ENCODE results near the gene LDB3. TPM values are rescaled to one million over a fixed set of nuclear protein-coding genes. Genes with fewer than 3 reads are reported as not detected.

Gene LDB3
- total and polyA plus RNA-seq, 9 of the 15 experiments (the other 6 are each of a cell fraction or from before 2014, with no cell fraction given), result 0.03 TPM; not detected in 8

- TF ChIP-seq, protein P1, sequence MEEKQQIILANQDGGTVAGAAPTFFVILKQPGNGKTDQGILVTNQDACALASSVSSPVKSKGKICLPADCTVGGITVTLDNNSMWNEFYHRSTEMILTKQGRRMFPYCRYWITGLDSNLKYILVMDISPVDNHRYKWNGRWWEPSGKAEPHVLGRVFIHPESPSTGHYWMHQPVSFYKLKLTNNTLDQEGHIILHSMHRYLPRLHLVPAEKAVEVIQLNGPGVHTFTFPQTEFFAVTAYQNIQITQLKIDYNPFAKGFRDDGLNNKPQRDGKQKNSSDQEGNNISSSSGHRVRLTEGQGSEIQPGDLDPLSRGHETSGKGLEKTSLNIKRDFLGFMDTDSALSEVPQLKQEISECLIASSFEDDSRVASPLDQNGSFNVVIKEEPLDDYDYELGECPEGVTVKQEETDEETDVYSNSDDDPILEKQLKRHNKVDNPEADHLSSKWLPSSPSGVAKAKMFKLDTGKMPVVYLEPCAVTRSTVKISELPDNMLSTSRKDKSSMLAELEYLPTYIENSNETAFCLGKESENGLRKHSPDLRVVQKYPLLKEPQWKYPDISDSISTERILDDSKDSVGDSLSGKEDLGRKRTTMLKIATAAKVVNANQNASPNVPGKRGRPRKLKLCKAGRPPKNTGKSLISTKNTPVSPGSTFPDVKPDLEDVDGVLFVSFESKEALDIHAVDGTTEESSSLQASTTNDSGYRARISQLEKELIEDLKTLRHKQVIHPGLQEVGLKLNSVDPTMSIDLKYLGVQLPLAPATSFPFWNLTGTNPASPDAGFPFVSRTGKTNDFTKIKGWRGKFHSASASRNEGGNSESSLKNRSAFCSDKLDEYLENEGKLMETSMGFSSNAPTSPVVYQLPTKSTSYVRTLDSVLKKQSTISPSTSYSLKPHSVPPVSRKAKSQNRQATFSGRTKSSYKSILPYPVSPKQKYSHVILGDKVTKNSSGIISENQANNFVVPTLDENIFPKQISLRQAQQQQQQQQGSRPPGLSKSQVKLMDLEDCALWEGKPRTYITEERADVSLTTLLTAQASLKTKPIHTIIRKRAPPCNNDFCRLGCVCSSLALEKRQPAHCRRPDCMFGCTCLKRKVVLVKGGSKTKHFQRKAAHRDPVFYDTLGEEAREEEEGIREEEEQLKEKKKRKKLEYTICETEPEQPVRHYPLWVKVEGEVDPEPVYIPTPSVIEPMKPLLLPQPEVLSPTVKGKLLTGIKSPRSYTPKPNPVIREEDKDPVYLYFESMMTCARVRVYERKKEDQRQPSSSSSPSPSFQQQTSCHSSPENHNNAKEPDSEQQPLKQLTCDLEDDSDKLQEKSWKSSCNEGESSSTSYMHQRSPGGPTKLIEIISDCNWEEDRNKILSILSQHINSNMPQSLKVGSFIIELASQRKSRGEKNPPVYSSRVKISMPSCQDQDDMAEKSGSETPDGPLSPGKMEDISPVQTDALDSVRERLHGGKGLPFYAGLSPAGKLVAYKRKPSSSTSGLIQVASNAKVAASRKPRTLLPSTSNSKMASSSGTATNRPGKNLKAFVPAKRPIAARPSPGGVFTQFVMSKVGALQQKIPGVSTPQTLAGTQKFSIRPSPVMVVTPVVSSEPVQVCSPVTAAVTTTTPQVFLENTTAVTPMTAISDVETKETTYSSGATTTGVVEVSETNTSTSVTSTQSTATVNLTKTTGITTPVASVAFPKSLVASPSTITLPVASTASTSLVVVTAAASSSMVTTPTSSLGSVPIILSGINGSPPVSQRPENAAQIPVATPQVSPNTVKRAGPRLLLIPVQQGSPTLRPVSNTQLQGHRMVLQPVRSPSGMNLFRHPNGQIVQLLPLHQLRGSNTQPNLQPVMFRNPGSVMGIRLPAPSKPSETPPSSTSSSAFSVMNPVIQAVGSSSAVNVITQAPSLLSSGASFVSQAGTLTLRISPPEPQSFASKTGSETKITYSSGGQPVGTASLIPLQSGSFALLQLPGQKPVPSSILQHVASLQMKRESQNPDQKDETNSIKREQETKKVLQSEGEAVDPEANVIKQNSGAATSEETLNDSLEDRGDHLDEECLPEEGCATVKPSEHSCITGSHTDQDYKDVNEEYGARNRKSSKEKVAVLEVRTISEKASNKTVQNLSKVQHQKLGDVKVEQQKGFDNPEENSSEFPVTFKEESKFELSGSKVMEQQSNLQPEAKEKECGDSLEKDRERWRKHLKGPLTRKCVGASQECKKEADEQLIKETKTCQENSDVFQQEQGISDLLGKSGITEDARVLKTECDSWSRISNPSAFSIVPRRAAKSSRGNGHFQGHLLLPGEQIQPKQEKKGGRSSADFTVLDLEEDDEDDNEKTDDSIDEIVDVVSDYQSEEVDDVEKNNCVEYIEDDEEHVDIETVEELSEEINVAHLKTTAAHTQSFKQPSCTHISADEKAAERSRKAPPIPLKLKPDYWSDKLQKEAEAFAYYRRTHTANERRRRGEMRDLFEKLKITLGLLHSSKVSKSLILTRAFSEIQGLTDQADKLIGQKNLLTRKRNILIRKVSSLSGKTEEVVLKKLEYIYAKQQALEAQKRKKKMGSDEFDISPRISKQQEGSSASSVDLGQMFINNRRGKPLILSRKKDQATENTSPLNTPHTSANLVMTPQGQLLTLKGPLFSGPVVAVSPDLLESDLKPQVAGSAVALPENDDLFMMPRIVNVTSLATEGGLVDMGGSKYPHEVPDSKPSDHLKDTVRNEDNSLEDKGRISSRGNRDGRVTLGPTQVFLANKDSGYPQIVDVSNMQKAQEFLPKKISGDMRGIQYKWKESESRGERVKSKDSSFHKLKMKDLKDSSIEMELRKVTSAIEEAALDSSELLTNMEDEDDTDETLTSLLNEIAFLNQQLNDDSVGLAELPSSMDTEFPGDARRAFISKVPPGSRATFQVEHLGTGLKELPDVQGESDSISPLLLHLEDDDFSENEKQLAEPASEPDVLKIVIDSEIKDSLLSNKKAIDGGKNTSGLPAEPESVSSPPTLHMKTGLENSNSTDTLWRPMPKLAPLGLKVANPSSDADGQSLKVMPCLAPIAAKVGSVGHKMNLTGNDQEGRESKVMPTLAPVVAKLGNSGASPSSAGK (IDR thresholded peaks at IDR 0.05), result peak; percentile 20; the same call in 1 of the 2 replicates
- TF ChIP-seq MNT (conservative IDR thresholded peaks at IDR 0.05), result 0 out of 4 replicates have a peak, but pooled peaks of 1 of the 2 experiments have one; percentile 14
- TF ChIP-seq MLLT1 (IDR thresholded peaks at IDR 0.05), result peak in 1 of 2 experiments; percentile 70; a peak in 2 of 4 replicates
- no peak for TF ChIP-seq ATF1 (CRISPR knock-in tag; IDR thresholded peaks at IDR 0.05)
- peak; percentile 40 for TF ChIP-seq ATF1 (tag; IDR thresholded peaks at IDR 0.05)
- TF ChIP-seq NFRKB (IDR thresholded peaks at IDR 0.05; ENCODE audit: low read depth), result 0 out of 2 replicates have a peak, but pooled peaks have one; percentile 2
- TF ChIP-seq ATF3 (IDR thresholded peaks at IDR 0.05), result peak; percentile 87
- TF ChIP-seq ATF3 (CRISPR knock-in tag; conservative IDR thresholded peaks at IDR 0.05), result no peak
Measured at GRCh38 chr10:86759073-86759672, 90.9 kb downstream of the LDB3 start (continued).
